HFFc6 (cell line): ENCODE results near the gene ADAP1. TPM values are rescaled to one million over a fixed set of nuclear protein-coding genes. Genes with fewer than 3 reads are reported as not detected.

Experiments
- DNase-seq: peaks from one replicate; pipeline ENCODE4 v3.0.0-alpha.2; 2018
- H3K27ac Mint-ChIP-seq: 2 replicates; pipeline ENCODE4 v1.8.0; 2020; ENCODE audit warnings: mild to moderate bottlenecking, mixed read lengths
- H3K27me3 Mint-ChIP-seq: 2 replicates; pipeline ENCODE4 v1.8.0; 2021; ENCODE audit warnings: mild to moderate bottlenecking, moderate library complexity, mixed read lengths; ENCODE audit not compliant: insufficient read depth
- H3K36me3 Mint-ChIP-seq: 2 replicates; pipeline ENCODE4 v1.8.0; 2021; ENCODE audit warnings: low read depth, mixed read lengths
- H3K4me1 Mint-ChIP-seq: 2 replicates; pipeline ENCODE4 v1.8.0; 2020; ENCODE audit warnings: low read depth, mixed read lengths
- H3K4me3 Mint-ChIP-seq: 2 replicates; pipeline ENCODE4 v1.8.0; 2020; ENCODE audit warnings: mild to moderate bottlenecking, moderate library complexity, mixed read lengths
- H3K9me3 Mint-ChIP-seq: 2 replicates; pipeline ENCODE4 v1.8.0; 2020; ENCODE audit warnings: mild to moderate bottlenecking, mixed read lengths
- total RNA-seq, 6 experiments: library from RNA; stranded (reverse); fragmentation: NEBNext Ultra II Directional; extraction: Animal tissue kit (Norgen Biotek cat#: 25700); gene quantifications; 2 replicates in 1 of 6; 3 replicates in 5 of 6; pipeline ENCODE4 v1.2.3, GENCODE V29; 2021
- TF ChIP-seq, protein P1 (sequence below): fragments of 200-600 bp; sonication (generic); IDR thresholded peaks from 2 replicates; pipeline ENCODE4 v1.5.0; 2021; ENCODE audit warnings: antibody characterized with exemption, mild to moderate bottlenecking

The ADAP1 gene
- total RNA-seq, 6 experiments from 2014 or later, result 0.64 to 1.1 (median 0.90) TPM

GRCh38 chr7:853366-854117 lies 100.9 kb downstream of the ADAP1 start:
- no peak for DNase-seq
- no peaks in the 10 kb centered on the region for H3K4me1 Mint-ChIP-seq
- no peak overlapping the region for H3K4me3 Mint-ChIP-seq

DNA sequence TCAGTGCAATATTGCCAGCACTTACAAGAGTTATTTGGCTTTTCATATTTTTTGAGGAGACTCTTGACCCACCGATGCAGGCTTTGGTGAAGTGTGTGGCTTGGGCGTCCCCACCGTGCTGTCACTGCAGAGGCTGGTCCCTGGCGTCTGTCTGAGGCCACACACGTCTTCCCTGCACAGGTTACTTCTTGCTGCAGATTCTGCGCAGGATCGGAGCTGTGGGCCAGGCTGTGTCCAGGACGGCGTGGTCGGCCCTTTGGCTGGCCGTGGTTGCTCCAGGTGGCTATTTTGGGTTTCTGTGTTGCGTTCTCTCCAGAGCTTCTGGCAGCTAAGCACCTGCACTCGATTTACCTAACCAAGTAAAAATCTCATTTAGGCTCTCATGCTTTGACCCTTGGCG lies 103.3 kb downstream of the ADAP1 start:
- Mint-ChIP-seq H3K4me1 (no peaks in the 10 kb centered on the region), H3K27me3 (no peaks in the 10 kb centered on the region; the same call in 1 of the 2 replicates), H3K9me3 (no peaks in the 10 kb centered on the region; the same call in 1 of the 2 replicates), H3K27ac (no peak overlapping the region), H3K4me3 (no peak overlapping the region), H3K36me3 (peaks cover 34% of the 10 kb centered on the region)
- TF ChIP-seq, protein P1, sequence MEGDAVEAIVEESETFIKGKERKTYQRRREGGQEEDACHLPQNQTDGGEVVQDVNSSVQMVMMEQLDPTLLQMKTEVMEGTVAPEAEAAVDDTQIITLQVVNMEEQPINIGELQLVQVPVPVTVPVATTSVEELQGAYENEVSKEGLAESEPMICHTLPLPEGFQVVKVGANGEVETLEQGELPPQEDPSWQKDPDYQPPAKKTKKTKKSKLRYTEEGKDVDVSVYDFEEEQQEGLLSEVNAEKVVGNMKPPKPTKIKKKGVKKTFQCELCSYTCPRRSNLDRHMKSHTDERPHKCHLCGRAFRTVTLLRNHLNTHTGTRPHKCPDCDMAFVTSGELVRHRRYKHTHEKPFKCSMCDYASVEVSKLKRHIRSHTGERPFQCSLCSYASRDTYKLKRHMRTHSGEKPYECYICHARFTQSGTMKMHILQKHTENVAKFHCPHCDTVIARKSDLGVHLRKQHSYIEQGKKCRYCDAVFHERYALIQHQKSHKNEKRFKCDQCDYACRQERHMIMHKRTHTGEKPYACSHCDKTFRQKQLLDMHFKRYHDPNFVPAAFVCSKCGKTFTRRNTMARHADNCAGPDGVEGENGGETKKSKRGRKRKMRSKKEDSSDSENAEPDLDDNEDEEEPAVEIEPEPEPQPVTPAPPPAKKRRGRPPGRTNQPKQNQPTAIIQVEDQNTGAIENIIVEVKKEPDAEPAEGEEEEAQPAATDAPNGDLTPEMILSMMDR, result no peak
- DNase-seq, result no peak

More at GRCh38 chr7:853366-854117, 100.9 kb downstream of the ADAP1 start:
- TF ChIP-seq, protein P1, result no peak
- Mint-ChIP-seq H3K36me3 (peaks cover 33% of the 10 kb centered on the region), H3K9me3 (no peaks in the 10 kb centered on the region), H3K27ac (no peak overlapping the region), H3K27me3 (peaks cover 3% of the 10 kb centered on the region)

DNA sequence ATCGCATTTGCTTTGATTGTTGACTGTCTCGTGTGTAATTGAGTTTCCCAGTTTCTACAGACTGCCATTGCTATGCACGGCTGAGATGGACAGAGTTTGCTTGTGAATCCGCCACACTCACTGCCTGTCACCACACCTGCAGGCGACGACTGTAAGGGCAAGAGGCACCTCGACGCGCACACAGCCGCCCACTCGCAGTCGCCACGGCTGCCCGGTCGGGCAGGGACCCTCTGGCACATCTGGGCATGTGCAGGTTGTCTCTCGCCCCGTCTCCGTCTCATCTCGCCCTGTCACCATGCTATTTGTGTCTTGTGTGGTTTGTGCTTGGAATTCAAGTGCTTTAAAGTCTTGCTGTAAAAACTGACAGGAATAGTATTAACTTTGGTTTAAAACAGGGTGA lies 104.7 kb downstream of the ADAP1 start:
- no peaks in the 10 kb centered on the region; the same call in 1 of the 2 replicates for H3K27me3 Mint-ChIP-seq
- H3K27ac Mint-ChIP-seq, result no peak overlapping the region
- no peak overlapping the region for H3K4me3 Mint-ChIP-seq
- no peak for DNase-seq
- TF ChIP-seq, protein P1, result no peak
- H3K36me3 Mint-ChIP-seq, result peaks cover 40% of the 10 kb centered on the region
- H3K4me1 Mint-ChIP-seq, result no peaks in the 10 kb centered on the region
- H3K9me3 Mint-ChIP-seq, result no peaks in the 10 kb centered on the region; the same call in 1 of the 2 replicates

DNA sequence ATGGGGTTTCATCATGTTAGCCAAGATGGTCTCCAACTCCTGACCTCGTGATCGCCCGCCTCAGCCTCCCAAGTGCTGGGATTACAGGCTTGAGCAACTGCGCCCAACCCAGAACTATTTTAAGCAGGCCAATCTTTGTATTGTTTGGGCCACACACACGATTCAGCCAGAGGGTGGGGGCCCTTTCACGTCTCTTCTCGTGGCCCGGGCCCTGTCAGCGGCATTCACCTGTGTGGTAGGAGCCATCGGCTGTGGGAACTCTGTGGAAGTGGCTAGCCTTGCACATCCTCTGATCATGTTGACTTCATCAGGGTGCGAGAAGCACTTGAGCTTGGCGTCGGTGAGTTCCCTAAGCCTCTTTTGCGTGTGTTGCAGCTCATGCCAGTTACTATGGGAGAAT lies 105.3 kb downstream of the ADAP1 start:
- H3K9me3 Mint-ChIP-seq, result no peaks in the 10 kb centered on the region; the same call in 1 of the 2 replicates
- H3K27me3 Mint-ChIP-seq, result no peaks in the 10 kb centered on the region; the same call in 1 of the 2 replicates
- DNase-seq, result no peak
- no peak overlapping the region for H3K4me3 Mint-ChIP-seq
- H3K4me1 Mint-ChIP-seq, result no peaks in the 10 kb centered on the region
- TF ChIP-seq, protein P1, result no peak
- peaks cover 36% of the 10 kb centered on the region for H3K36me3 Mint-ChIP-seq
- no peak overlapping the region for H3K27ac Mint-ChIP-seq

Other genes starting within 250 kb of the ADAP1 start
- gene DNAAF5, start 228.0 kb downstream of the ADAP1 start, total RNA-seq, result 10 to 100 TPM; 25.4 to 33.0 (median 27.5) TPM
- gene PRKAR1B, start 227.4 kb downstream of the ADAP1 start, total RNA-seq, result 10 to 100 TPM; 15.5 to 22.7 (median 17.1) TPM
- 10 to 100 TPM; 51.0 to 69.8 (median 61.2) TPM for gene SUN1, start 122.2 kb downstream of the ADAP1 start, total RNA-seq
- 10 to 100 TPM; 21.3 to 26.3 (median 25.5) TPM for gene GET4, start 78.1 kb downstream of the ADAP1 start, total RNA-seq
- 1 to 10 TPM; 5.6 to 7.6 (median 6.5) TPM for gene COX19, start 20.9 kb upstream of the ADAP1 start, total RNA-seq
- gene CYP2W1, start 28.5 kb upstream of the ADAP1 start, total RNA-seq, result under 1 TPM in 2 of 6 experiments, not detected in 4; 0.15 to 0.25 TPM
- under 1 TPM; 0.26 to 0.92 (median 0.52) TPM for gene GPR146, start 89.9 kb upstream of the ADAP1 start, total RNA-seq
- 1 to 10 TPM; 4.6 to 7.1 (median 5.3) TPM for gene GPER1, start 133.4 kb upstream of the ADAP1 start, total RNA-seq
- gene ZFAND2A, start 205.5 kb upstream of the ADAP1 start, total RNA-seq, result 10 to 100 TPM; 14.3 to 20.8 (median 18.0) TPM